SU-DHL-6 (cell line): ENCODE measurements around the gene MBTPS2.

Experiments used
- H2AFZ ChIP-seq: fragments of 200-600 bp; sonication (generic); 2 replicates; pipeline ENCODE4 v1.6.1; 2014; ENCODE audit warnings: low read depth, mild to moderate bottlenecking, moderate library complexity, mixed read lengths, antibody characterized with exemption, low read length; ENCODE audit not compliant: severe bottlenecking
- H3F3A ChIP-seq: fragments of 200-600 bp; shearing (Covaris generic); 2 replicates; pipeline ENCODE4 v1.6.0; 2016; ENCODE audit warnings: antibody characterized with exemption, mild to moderate bottlenecking; ENCODE audit not compliant: insufficient read depth
- H3K27ac ChIP-seq: fragments of 200-600 bp; sonication (generic); 2 replicates; pipeline ENCODE4 v1.5.1; 2016; ENCODE audit warnings: low read depth, mild to moderate bottlenecking, low read length, moderate library complexity, mixed read lengths
- H3K27me3 ChIP-seq: fragments of 200-600 bp; sonication (generic), shearing (Covaris generic); 2 replicates; pipeline ENCODE4 v1.6.0; 2014; ENCODE audit warnings: mild to moderate bottlenecking, low read length
- H3K36me3 ChIP-seq: fragments of 200-600 bp; sonication (generic); 2 replicates; pipeline ENCODE4 v1.6.1; 2014; ENCODE audit warnings: mild to moderate bottlenecking, low read length, mixed read lengths
- H3K4me2 ChIP-seq: fragments of 300-600, 200-600 bp; shearing (Covaris generic), sonication (generic); 2 replicates; pipeline ENCODE4 v1.6.0; 2014; ENCODE audit warnings: low read length, low read depth, mild to moderate bottlenecking; ENCODE audit not compliant: poor library complexity, severe bottlenecking
- H3K4me3 ChIP-seq: fragments of 200-600 bp; sonication (generic); 2 replicates; pipeline ENCODE4 v1.5.1; 2014; ENCODE audit warnings: antibody characterized with exemption, low read length, mild to moderate bottlenecking, mixed read lengths; ENCODE audit not compliant: insufficient read depth, poor library complexity, severe bottlenecking
- H3K79me2 ChIP-seq: fragments of 200-600 bp; sonication (generic); 2 replicates; pipeline ENCODE4 v1.6.1; 2014; ENCODE audit warnings: mild to moderate bottlenecking, low read length, moderate library complexity; ENCODE audit not compliant: insufficient read depth
- H3K9ac ChIP-seq: fragments of 200-600 bp; sonication (generic); 2 replicates; pipeline ENCODE4 v1.7.0; 2014; ENCODE audit warnings: mild to moderate bottlenecking, low read length
- H3K9me2 ChIP-seq: fragments of 200-600 bp; sonication (generic); replicated peaks from 2 replicates; pipeline ENCODE4 v1.6.1; 2014; ENCODE audit warnings: low read length; ENCODE audit not compliant: insufficient read depth
- H3K9me3 ChIP-seq: fragments of 200-600 bp; sonication (generic); 2 replicates; pipeline ENCODE4 v1.6.1; 2014; ENCODE audit warnings: low read length, mixed read lengths; ENCODE audit not compliant: insufficient read depth
- H4K20me1 ChIP-seq: fragments of 200-600 bp; sonication (generic); 2 replicates; pipeline ENCODE4 v1.6.1; 2014; ENCODE audit warnings: low read depth, mild to moderate bottlenecking, antibody characterized with exemption, low read length, moderate library complexity, mixed read lengths
- CTCF ChIP-seq: fragments of 200-600 bp; sonication (generic); IDR thresholded peaks from one replicate; pipeline ENCODE4 v1.5.1; 2017; ENCODE audit warnings: antibody characterized with exemption, mild to moderate bottlenecking, low read length, moderate library complexity; ENCODE audit not compliant: insufficient read depth, poor library complexity, severe bottlenecking
- EZH2phosphoT487 ChIP-seq: fragments of 200-600 bp; sonication (generic), shearing (Covaris generic); conservative IDR thresholded peaks from 2 replicates; pipeline ENCODE4 v1.6.1; 2018; ENCODE audit warnings: mild to moderate bottlenecking, antibody characterized with exemption, low read length, moderate library complexity, mixed read lengths

The MBTPS2 gene

GRCh38 chrX:21831496-21831895 lies 7.9 kb upstream of the MBTPS2 start:
- H2AFZ ChIP-seq = no peak overlapping the region
- no peak overlapping the region for H3K27ac ChIP-seq
- H3K9me3 ChIP-seq = no peaks in the 10 kb centered on the region
- no peaks in the 10 kb centered on the region for H3F3A ChIP-seq
- no peaks in the 10 kb centered on the region for H3K27me3 ChIP-seq
- no peak overlapping the region for H3K9ac ChIP-seq
- no peak for TF ChIP-seq CTCF
- TF ChIP-seq EZH2phosphoT487 = no peak
- no peak overlapping the region for H3K4me3 ChIP-seq
- H4K20me1 ChIP-seq = no peaks in the 10 kb centered on the region
- no peaks in the 10 kb centered on the region for H3K79me2 ChIP-seq
- no peak overlapping the region for H3K4me2 ChIP-seq
- H3K9me2 ChIP-seq = no peaks in the 10 kb centered on the region
- H3K36me3 ChIP-seq = no peaks in the 10 kb centered on the region

GRCh38 chrX:21837056-21837455 lies 2.4 kb upstream of the MBTPS2 start:
- H3K9me3 ChIP-seq = no peaks in the 10 kb centered on the region
- H3K9me2 ChIP-seq = no peaks in the 10 kb centered on the region
- H3K4me2 ChIP-seq = no peak overlapping the region
- no peaks in the 10 kb centered on the region for H3K36me3 ChIP-seq
- H3F3A ChIP-seq = no peaks in the 10 kb centered on the region
- no peaks in the 10 kb centered on the region for H3K27me3 ChIP-seq
- H3K27ac ChIP-seq = no peak overlapping the region
- 0 out of 2 replicates have a peak, but pooled peaks cover 6% of the 10 kb centered on the region for H3K79me2 ChIP-seq
- H4K20me1 ChIP-seq = no peaks in the 10 kb centered on the region
- TF ChIP-seq CTCF = no peak
- no peak for TF ChIP-seq EZH2phosphoT487
- H3K9ac ChIP-seq = no peak overlapping the region
- no peak overlapping the region for H2AFZ ChIP-seq
- H3K4me3 ChIP-seq = no peak overlapping the region

DNA sequence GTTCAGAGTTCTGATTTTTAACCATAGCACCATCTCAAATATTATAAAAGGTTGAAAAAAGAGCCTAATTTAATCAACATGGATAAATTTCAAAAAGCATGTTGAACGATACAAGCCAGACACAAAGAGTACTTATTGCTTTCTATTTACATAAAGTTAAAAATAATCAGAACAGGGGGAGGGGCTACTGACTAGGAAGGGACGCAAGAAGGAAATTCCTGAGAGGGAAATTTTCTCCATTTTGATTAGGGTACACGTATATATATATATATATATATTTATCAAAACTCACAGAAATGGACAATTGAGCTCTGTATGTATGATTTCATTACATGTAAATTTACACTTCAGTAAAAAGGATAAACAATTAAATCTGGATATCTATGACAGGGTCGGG lies 482 bp upstream of the MBTPS2 start:
- 0 out of 2 replicates have a peak, but pooled peaks cover 6% of the 10 kb centered on the region for H3K79me2 ChIP-seq
- no peaks in the 10 kb centered on the region for H3K27me3 ChIP-seq
- no peak overlapping the region for H3K27ac ChIP-seq
- H3K4me3 ChIP-seq = peak overlapping the region; percentile 72
- H3F3A ChIP-seq = no peaks in the 10 kb centered on the region
- no peaks in the 10 kb centered on the region for H3K9me2 ChIP-seq
- H3K4me2 ChIP-seq = peak overlapping the region; percentile 70
- peak overlapping the region; percentile 88 for H3K9ac ChIP-seq
- H3K36me3 ChIP-seq = no peaks in the 10 kb centered on the region
- H4K20me1 ChIP-seq = no peaks in the 10 kb centered on the region
- no peaks in the 10 kb centered on the region for H3K9me3 ChIP-seq
- peak overlapping the region; percentile 78 for H2AFZ ChIP-seq
- TF ChIP-seq EZH2phosphoT487 = no peak
- no peak for TF ChIP-seq CTCF
